Karpas-422 (cell line): Measurements from ENCODE around the gene TMEM125. TPM values are rescaled to one million over a fixed set of nuclear protein-coding genes. Genes with fewer than 3 reads are reported as not detected.

ENCODE experiments used
- DNase-seq: peaks from one replicate; pipeline ENCODE4 v3.0.0-alpha.2; 2015
- H2AFZ ChIP-seq: fragments of 200-600 bp; sonication (generic); 2 replicates; pipeline ENCODE4 v1.6.1; 2014; ENCODE audit warnings: antibody characterized with exemption, low read length, mixed read lengths
- H3K27ac ChIP-seq: fragments of 200-600 bp; sonication (generic); 2 replicates; pipeline ENCODE4 v1.5.1; 2014; ENCODE audit warnings: mild to moderate bottlenecking, low read length, moderate library complexity
- H3K27me3 ChIP-seq: fragments of 200-600 bp; sonication (generic); 2 replicates; pipeline ENCODE4 v1.6.1; 2014; ENCODE audit warnings: low read length, mixed read lengths
- H3K36me3 ChIP-seq: fragments of 200-600 bp; sonication (generic); 2 replicates; pipeline ENCODE4 v1.6.1; 2014; ENCODE audit warnings: low read length, mixed read lengths; ENCODE audit not compliant: insufficient read depth
- H3K4me1 ChIP-seq: fragments of 200-600 bp; sonication (generic); 2 replicates; pipeline ENCODE4 v1.6.1; 2014; ENCODE audit warnings: mild to moderate bottlenecking, low read length, mixed read lengths
- H3K4me2 ChIP-seq: fragments of 200-600 bp; sonication (generic); 2 replicates; pipeline ENCODE4 v1.6.1; 2014; ENCODE audit warnings: low read length, low read depth, mild to moderate bottlenecking; ENCODE audit not compliant: poor library complexity, severe bottlenecking
- H3K4me3 ChIP-seq: fragments of 200-600 bp; sonication (generic); 2 replicates; pipeline ENCODE4 v1.5.1; 2014; ENCODE audit warnings: mild to moderate bottlenecking, antibody characterized with exemption, low read length, mixed read lengths
- H3K79me2 ChIP-seq: fragments of 200-600 bp; sonication (generic); 2 replicates; pipeline ENCODE4 v1.6.1; 2014; ENCODE audit warnings: mild to moderate bottlenecking, low read length, mixed read lengths
- H3K9ac ChIP-seq: fragments of 200-600 bp; sonication (generic); 2 replicates; pipeline ENCODE4 v1.6.0; 2014; ENCODE audit warnings: low read length
- H3K9me2 ChIP-seq: fragments of 200-600 bp; sonication (generic), shearing (Covaris generic); replicated peaks from 2 replicates; pipeline ENCODE4 v1.6.0; 2014; ENCODE audit warnings: mild to moderate bottlenecking, low read length, moderate library complexity; ENCODE audit not compliant: insufficient read depth
- H3K9me3 ChIP-seq: fragments of 300-700, 200-600 bp; sonication (generic); 2 replicates; pipeline ENCODE4 v1.6.1; 2014; ENCODE audit warnings: low read length, mixed read lengths
- H4K20me1 ChIP-seq: fragments of 200-600 bp; sonication (generic); 2 replicates; pipeline ENCODE4 v1.6.1; 2014; ENCODE audit warnings: mild to moderate bottlenecking, antibody characterized with exemption, low read length, low read depth; ENCODE audit not compliant: insufficient read depth
- total RNA-seq: library from RNA; depleted of rRNA; stranded (reverse); fragments of >200 nt; shearing (Covaris generic); gene quantifications from 2 replicates; pipeline ENCODE4 v1.2.3, GENCODE V29; 2014; ENCODE audit warnings: low replicate concordance

TMEM125 gene
- total RNA-seq, 1 experiment from 2014 or later: not detected

GRCh38 chr1:43238991-43239469 lies 30.8 kb upstream of the TMEM125 start:
- Histone ChIP-seq H3K27me3 (no peaks in the 10 kb centered on the region), H3K4me3 (peak overlapping the region; percentile 47; the same call in 1 of the 2 replicates), H3K9me2 (no peaks in the 10 kb centered on the region), H3K4me2 (peak overlapping the region; percentile 65), H3K4me1 (peaks cover 23% of the 10 kb centered on the region), H2AFZ (peak overlapping the region; percentile 46), H3K79me2 (no peaks in the 10 kb centered on the region), H3K27ac (peak overlapping the region; percentile 66), H3K36me3 (no peaks in the 10 kb centered on the region), H4K20me1 (no peaks in the 10 kb centered on the region), H3K9ac (peak overlapping the region; percentile 38), H3K9me3 (no peaks in the 10 kb centered on the region)
- DNase-seq: peak; percentile 70

GRCh38 chr1:43239484-43239883 lies 30.3 kb upstream of the TMEM125 start:
- Histone ChIP-seq H3K36me3 (no peaks in the 10 kb centered on the region), H3K9me3 (no peaks in the 10 kb centered on the region), H4K20me1 (no peaks in the 10 kb centered on the region), H3K79me2 (no peaks in the 10 kb centered on the region), H3K4me2 (peak overlapping the region; percentile 65), H2AFZ (peak overlapping the region; percentile 46), H3K27me3 (no peaks in the 10 kb centered on the region), H3K9ac (peak overlapping the region; percentile 38), H3K27ac (peak overlapping the region; percentile 66), H3K4me3 (peak overlapping the region; percentile 47; the same call in 1 of the 2 replicates), H3K9me2 (no peaks in the 10 kb centered on the region), H3K4me1 (peaks cover 23% of the 10 kb centered on the region)
- DNase-seq: peak; percentile 87

- H3K36me3 ChIP-seq: no peaks in the 10 kb centered on the region
- H3K4me3 ChIP-seq: no peak overlapping the region
- no peak overlapping the region for H3K9ac ChIP-seq
- H3K27ac ChIP-seq: no peak overlapping the region
- H3K9me2 ChIP-seq: no peaks in the 10 kb centered on the region
- no peak for DNase-seq
- peaks cover 23% of the 10 kb centered on the region for H3K4me1 ChIP-seq
- H4K20me1 ChIP-seq: no peaks in the 10 kb centered on the region
- no peak overlapping the region for H2AFZ ChIP-seq
- no peaks in the 10 kb centered on the region for H3K79me2 ChIP-seq
- no peaks in the 10 kb centered on the region for H3K27me3 ChIP-seq
- no peaks in the 10 kb centered on the region for H3K9me3 ChIP-seq
- no peak overlapping the region for H3K4me2 ChIP-seq
These were observed 28.4 kb upstream of the TMEM125 start for GRCh38 chr1:43241413-43241836.

GRCh38 chr1:43243299-43243698 lies 26.5 kb upstream of the TMEM125 start:
- DNase-seq: no peak
- H2AFZ ChIP-seq: no peak overlapping the region

GRCh38 chr1:43246466-43247213 lies 23.1 kb upstream of the TMEM125 start:
- Histone ChIP-seq H3K4me2 (no peak overlapping the region), H3K9me2 (no peaks in the 10 kb centered on the region), H3K9ac (no peak overlapping the region), H3K27ac (no peak overlapping the region), H3K36me3 (no peaks in the 10 kb centered on the region), H3K4me1 (no peaks in the 10 kb centered on the region), H2AFZ (no peak overlapping the region), H3K27me3 (no peaks in the 10 kb centered on the region), H3K4me3 (no peak overlapping the region), H3K79me2 (no peaks in the 10 kb centered on the region), H4K20me1 (no peaks in the 10 kb centered on the region), H3K9me3 (no peaks in the 10 kb centered on the region)
- no peak for DNase-seq

More at GRCh38 chr1:43243299-43243698, 26.5 kb upstream of the TMEM125 start:
- peaks cover 21% of the 10 kb centered on the region for H3K4me1 ChIP-seq
- no peaks in the 10 kb centered on the region for H4K20me1 ChIP-seq
- no peaks in the 10 kb centered on the region for H3K36me3 ChIP-seq
- no peak overlapping the region for H3K4me2 ChIP-seq
- H3K27me3 ChIP-seq: no peaks in the 10 kb centered on the region
- H3K9ac ChIP-seq: no peak overlapping the region
- H3K9me3 ChIP-seq: no peaks in the 10 kb centered on the region
- H3K27ac ChIP-seq: no peak overlapping the region
- no peaks in the 10 kb centered on the region for H3K9me2 ChIP-seq
- H3K4me3 ChIP-seq: no peak overlapping the region
- no peaks in the 10 kb centered on the region for H3K79me2 ChIP-seq

GRCh38 chr1:43247256-43247921 lies 22.4 kb upstream of the TMEM125 start:
- H4K20me1 ChIP-seq: no peaks in the 10 kb centered on the region
- H3K9me2 ChIP-seq: no peaks in the 10 kb centered on the region
- DNase-seq: no peak
- H3K4me3 ChIP-seq: no peak overlapping the region
- peaks cover 3% of the 10 kb centered on the region for H3K4me1 ChIP-seq
- no peaks in the 10 kb centered on the region for H3K36me3 ChIP-seq
- no peaks in the 10 kb centered on the region for H3K79me2 ChIP-seq
- no peak overlapping the region for H3K27ac ChIP-seq
- H2AFZ ChIP-seq: no peak overlapping the region
- H3K9ac ChIP-seq: no peak overlapping the region
- no peaks in the 10 kb centered on the region for H3K9me3 ChIP-seq
- H3K4me2 ChIP-seq: no peak overlapping the region
- H3K27me3 ChIP-seq: no peaks in the 10 kb centered on the region

GRCh38 chr1:43250351-43250761 lies 19.4 kb upstream of the TMEM125 start:
- H3K36me3 ChIP-seq: no peaks in the 10 kb centered on the region
- H3K9me2 ChIP-seq: no peaks in the 10 kb centered on the region
- no peak overlapping the region for H3K4me2 ChIP-seq
- H3K9me3 ChIP-seq: no peaks in the 10 kb centered on the region
- no peaks in the 10 kb centered on the region for H3K27me3 ChIP-seq
- no peak overlapping the region for H3K9ac ChIP-seq
- no peak for DNase-seq
- no peaks in the 10 kb centered on the region for H3K79me2 ChIP-seq
- no peak overlapping the region for H3K4me3 ChIP-seq
- no peak overlapping the region for H3K27ac ChIP-seq
- H4K20me1 ChIP-seq: no peaks in the 10 kb centered on the region
- H2AFZ ChIP-seq: no peak overlapping the region
- peaks cover 3% of the 10 kb centered on the region for H3K4me1 ChIP-seq

GRCh38 chr1:43251024-43251423 lies 18.8 kb upstream of the TMEM125 start:
- Histone ChIP-seq H3K4me1 (peaks cover 3% of the 10 kb centered on the region), H2AFZ (no peak overlapping the region), H3K36me3 (no peaks in the 10 kb centered on the region), H3K9me2 (no peaks in the 10 kb centered on the region), H3K9ac (no peak overlapping the region), H3K27ac (no peak overlapping the region), H4K20me1 (no peaks in the 10 kb centered on the region), H3K79me2 (no peaks in the 10 kb centered on the region), H3K4me3 (no peak overlapping the region), H3K27me3 (no peaks in the 10 kb centered on the region), H3K9me3 (no peaks in the 10 kb centered on the region), H3K4me2 (no peak overlapping the region)
- DNase-seq: no peak
